Right cardiac atrium (tissue), 5 donors: ENCODE measurements around the gene COP1. TPM values are rescaled to one million over a fixed set of nuclear protein-coding genes. Genes with fewer than 3 reads are reported as not detected.
"Not testable (repeated sequence)": the region's sequence is repeated elsewhere in the genome, so short reads cannot be mapped to it uniquely, and the experiment has no call there.

ENCODE experiments used
- ATAC-seq, 2 donors: fragments of 200-7000 bp; cut with Tn5 transposase; one replicate each; pipeline versions ENCODE4 v1.8.0 to v1.9.1; 2020; ENCODE audit warnings: moderate library complexity in 2 of 2, mild to moderate bottlenecking in 1 of 2
- DNase-seq, 3 donors: peaks; one replicate each; pipeline ENCODE4 v3.0.0-alpha.2; 2020
- H3K27ac ChIP-seq: one replicate; pipeline ENCODE4 v1.5.1; 2013; ENCODE audit warnings: mild to moderate bottlenecking, low read length, control low read depth, moderate library complexity
- H3K27me3 ChIP-seq: one replicate; pipeline ENCODE4 v1.6.1; 2013; ENCODE audit not compliant: control insufficient read depth, insufficient read depth
- H3K4me1 ChIP-seq: one replicate; pipeline ENCODE4 v1.6.1; 2013; ENCODE audit warnings: low read length; ENCODE audit not compliant: control insufficient read depth, insufficient read depth
- H3K4me3 ChIP-seq: one replicate; pipeline ENCODE4 v1.5.1; 2013; ENCODE audit warnings: low read length, control low read depth
- H3K9me3 ChIP-seq: one replicate; pipeline ENCODE4 v1.6.1; 2013; ENCODE audit warnings: low read length; ENCODE audit not compliant: control insufficient read depth
- WGBS: extraction: QIAGEN DNeasy Blood & Tissue Kit; methylation state at CpG from one replicate; pipeline ENCODE4 v1.1.7; 2013; 5-methylcytosine and 5-hydroxymethylcytosine counted together
- intact Hi-C, 4 donors: fragments of 100-400 bp; cut with DNase I; formaldehyde crosslinking; loops; one replicate each; pipeline versions ENCODE4 v1.11.0 to v1.14.0; 2022 to 2023
- polyA plus RNA-seq: library from polyadenylated mRNA; stranded (reverse); fragments of 200-250 nt; gene quantifications from one replicate; pipeline ENCODE4 v1.2.3, GENCODE V29; 2013
- total RNA-seq, 4 donors: library from RNA; stranded (reverse); fragmentation: NEBNext Ultra II Directional; extraction: Animal tissue kit (Norgen Biotek cat#: 25700); gene quantifications; one replicate each; pipeline ENCODE4 v1.2.1, GENCODE V29; 2021
- donor health status: healthy with polysubstance abuse.
- donor health status: DM: no; HTN: yes; CAD: no.
- donor health status: DM: no; HTN: no; CAD: no.
- donor health status: DM: no; HTN: yes; CAD: no; lungs with severe emphysema.
- donor health status: DM: yes; HTN: yes; CAD: no.

Gene COP1
- total and polyA plus RNA-seq, 5 donors: 23.1 to 26.0 (median 23.3) TPM

DNA sequence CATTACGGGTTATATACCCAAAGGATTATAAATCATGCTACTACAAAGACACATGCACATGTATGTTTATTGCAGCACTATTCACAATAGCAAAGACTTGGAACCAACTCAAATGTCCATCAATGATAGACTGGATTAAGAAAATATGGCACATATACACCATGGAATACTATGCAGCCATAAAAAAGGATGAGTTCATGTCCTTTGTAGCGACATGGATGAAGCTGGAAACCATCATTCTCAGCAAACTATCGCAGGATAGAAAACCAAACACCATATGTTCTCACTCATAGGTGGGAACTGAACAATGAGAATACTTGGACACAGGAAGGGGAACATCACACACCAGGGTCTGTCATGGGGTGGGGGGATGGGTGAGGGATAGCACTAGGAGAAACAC, 119.3 kb downstream of the COP1 start:
- H3K4me3 ChIP-seq, H3K4me1 ChIP-seq, intact Hi-C loops, H3K27ac ChIP-seq, H3K9me3 ChIP-seq, ATAC-seq, H3K27me3 ChIP-seq, DNase-seq: not testable (repeated sequence)
- 98% methylated on average over 3 of the region's 3 CpGs for WGBS

DNA sequence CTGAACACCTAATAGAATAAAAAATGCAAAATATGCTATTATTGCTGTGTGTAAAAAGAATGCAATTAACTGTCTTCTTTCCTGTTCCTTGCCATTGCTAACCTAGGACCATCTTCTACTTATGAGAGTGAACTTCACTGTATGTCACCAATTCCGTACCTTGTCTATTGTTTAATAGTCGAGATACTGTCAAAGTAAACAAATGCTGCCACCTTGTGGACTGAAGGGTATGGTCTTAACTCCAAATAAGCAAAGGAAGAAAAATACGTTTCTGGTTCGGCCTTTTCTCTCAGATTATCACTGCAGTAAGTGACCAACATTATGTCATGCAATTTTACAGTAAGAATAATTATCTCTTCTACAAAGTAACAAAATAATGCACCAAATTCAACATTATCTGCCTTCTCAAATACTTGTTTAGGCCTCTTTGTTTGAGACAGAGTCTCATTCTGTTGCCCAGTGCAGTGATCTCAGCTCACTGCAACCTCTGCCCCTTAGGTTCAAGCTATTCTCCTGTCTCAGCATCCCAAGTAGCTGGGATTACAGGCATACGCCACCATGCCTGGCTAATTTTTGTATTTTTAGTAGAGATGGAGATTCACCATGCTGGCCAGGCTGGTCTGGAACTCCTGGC, 133.4 kb downstream of the COP1 start:
- ATAC-seq: peak; percentile 54 to 76
- intact Hi-C loops: loop anchor here in 2 of 4 donors (10.0 kb wide), 1 partner anchor 699 kb away; no protein-coding TSS in a partner anchor
- no peak overlapping the region for H3K27ac ChIP-seq
- no peaks in the 10 kb centered on the region for H3K4me1 ChIP-seq
- no peak for DNase-seq
- H3K27me3 ChIP-seq: no peaks in the 10 kb centered on the region
- H3K9me3 ChIP-seq: no peaks in the 10 kb centered on the region
- no peak overlapping the region for H3K4me3 ChIP-seq
- WGBS: 26% methylated on average over 5 of the region's 5 CpGs

DNA sequence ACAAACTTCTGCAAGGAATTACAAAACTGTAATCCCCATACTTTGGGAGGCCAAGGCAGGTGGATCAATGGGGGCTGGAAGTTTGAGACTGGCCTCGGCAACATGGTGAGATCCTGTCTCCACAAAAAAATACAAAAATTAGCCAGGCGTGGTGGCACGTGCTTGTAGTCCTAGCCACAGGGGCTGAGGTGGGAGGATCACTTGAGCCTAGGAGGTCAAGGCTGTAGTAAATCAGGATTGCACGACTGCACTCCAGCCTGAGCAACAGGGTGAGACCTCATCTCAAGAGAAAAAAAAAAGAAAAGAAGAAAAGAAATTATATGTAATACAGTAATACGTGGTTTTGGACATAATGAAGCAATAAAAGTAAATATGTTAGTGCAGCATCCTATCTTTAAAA, 138.2 kb downstream of the COP1 start:
- no peaks in the 10 kb centered on the region for H3K27me3 ChIP-seq
- intact Hi-C loops: no loop called here
- 94% methylated on average over 5 of the region's 5 CpGs for WGBS
- H3K27ac ChIP-seq: no peak overlapping the region
- DNase-seq (no peak), ATAC-seq (no peak)
- no peaks in the 10 kb centered on the region for H3K9me3 ChIP-seq
- no peaks in the 10 kb centered on the region for H3K4me1 ChIP-seq
- no peak overlapping the region for H3K4me3 ChIP-seq

DNA sequence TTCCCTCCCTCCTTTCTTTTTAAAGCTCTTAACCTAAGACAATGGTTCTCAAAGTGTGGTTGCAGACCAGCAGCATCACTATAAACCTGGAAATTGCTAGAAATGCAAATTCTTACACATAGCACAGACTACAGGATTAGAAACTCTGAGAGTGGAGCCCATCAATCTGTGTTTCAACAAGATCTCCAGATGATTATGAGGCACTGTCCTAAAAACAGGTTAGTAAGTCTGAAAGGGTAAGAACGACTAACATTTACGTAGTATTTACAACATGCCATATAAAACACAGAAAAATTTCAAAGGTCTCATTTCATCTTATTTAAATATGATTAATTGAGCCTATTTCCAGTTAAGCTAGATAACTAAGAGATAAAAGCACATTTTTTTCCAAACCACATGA, 138.8 kb downstream of the COP1 start:
- H3K9me3 ChIP-seq: no peaks in the 10 kb centered on the region
- no peak for DNase-seq
- no peak for ATAC-seq
- H3K27me3 ChIP-seq: no peaks in the 10 kb centered on the region
- intact Hi-C loops: no loop called here
- 91% methylated on average over 2 of the region's 2 CpGs for WGBS
- no peak overlapping the region for H3K4me3 ChIP-seq
- no peaks in the 10 kb centered on the region for H3K4me1 ChIP-seq
- H3K27ac ChIP-seq: no peak overlapping the region

DNA sequence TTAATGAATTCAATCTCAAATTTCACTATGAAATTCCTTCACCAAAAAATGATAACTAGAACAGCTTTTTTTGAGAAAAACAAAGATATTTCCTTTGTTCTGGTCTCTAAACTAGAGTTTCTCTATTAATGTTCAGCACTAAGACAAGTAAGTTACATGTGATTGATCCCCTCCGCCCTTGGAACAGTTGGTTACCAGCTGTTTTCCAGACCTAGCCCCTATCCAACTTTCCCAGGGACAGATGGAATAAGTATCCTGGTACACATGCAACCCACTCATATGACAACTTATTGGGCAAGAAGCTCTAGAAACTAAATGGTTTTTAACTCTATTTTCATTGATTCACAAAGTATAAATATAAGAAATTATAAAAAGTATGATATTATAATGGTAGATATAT, 140.4 kb downstream of the COP1 start:
- ATAC-seq (no peak), DNase-seq (no peak)
- Histone ChIP-seq H3K4me3 (no peak overlapping the region), H3K27ac (no peak overlapping the region), H3K9me3 (no peaks in the 10 kb centered on the region), H3K27me3 (no peaks in the 10 kb centered on the region), H3K4me1 (no peaks in the 10 kb centered on the region)
- intact Hi-C loops: no loop called here
- 94% methylated on average over 1 of the region's 1 CpG for WGBS

DNA sequence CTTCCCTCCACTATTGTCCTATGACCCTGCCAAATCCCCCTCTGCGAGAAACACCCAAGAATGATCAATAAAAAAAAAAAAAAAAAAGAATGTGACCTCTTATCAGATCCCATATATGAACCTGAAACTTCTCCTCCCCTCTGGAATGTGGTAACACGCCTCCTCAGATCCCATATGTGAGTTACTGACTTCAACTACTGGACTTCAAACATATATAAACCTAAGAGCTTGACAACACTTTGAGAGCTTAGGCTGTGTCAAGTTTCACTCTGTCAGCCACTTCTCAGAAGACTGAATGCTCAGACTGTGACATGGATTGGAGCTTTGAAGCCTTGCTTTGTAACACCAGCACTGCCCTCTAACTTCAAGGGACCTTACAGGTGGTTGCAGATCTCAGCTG, 148.4 kb downstream of the COP1 start:
- Histone ChIP-seq H3K27ac (no peak overlapping the region), H3K4me1 (no peaks in the 10 kb centered on the region), H3K27me3 (no peaks in the 10 kb centered on the region), H3K9me3 (no peaks in the 10 kb centered on the region), H3K4me3 (no peak overlapping the region)
- intact Hi-C loops: no loop called here
- DNase-seq (no peak), ATAC-seq (no peak)
- 64% methylated on average over 2 of the region's 2 CpGs for WGBS

DNA sequence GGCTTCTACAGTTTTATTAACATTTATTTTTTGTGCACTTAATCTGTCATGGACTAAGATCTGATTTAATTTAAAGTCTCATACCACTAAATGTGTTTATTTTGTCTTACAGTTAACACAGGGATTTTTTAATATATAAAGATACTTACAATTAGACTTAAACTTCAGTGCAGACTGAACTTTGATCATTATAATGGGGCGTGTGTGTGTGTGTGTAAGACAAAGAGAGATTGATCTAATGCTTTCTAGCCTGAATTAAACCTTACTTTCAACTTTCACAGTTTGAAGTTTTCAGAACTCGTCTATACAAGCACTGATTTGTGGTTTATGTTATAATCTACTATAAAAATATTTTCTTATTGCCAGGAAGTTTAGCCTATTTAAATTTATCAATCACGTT, 150.8 kb downstream of the COP1 start:
- Histone ChIP-seq H3K27me3 (no peaks in the 10 kb centered on the region), H3K4me1 (no peaks in the 10 kb centered on the region), H3K27ac (no peak overlapping the region), H3K4me3 (no peak overlapping the region), H3K9me3 (no peaks in the 10 kb centered on the region)
- intact Hi-C loops: no loop called here
- 89% methylated on average over 3 of the region's 3 CpGs for WGBS
- no peak for ATAC-seq
- no peak for DNase-seq

DNA sequence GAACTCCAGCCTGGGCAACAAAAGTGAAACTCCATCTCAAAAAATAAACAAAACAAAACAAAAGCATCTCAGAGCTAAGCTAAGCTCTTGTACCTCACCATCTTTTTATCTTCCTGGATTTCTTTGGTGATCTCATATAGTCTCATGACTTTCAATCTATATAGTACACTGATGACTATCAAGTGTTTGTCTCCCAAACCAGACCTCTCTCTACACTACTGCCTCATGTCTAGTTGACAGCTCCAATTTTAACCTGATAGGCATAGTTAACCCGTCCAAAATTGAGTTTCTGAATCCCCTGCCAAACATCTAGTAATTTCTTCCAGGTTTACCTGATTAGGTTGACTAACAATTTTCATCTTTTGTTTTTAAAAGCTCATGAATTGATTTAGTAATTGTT, 151.7 kb downstream of the COP1 start:
- no peaks in the 10 kb centered on the region for H3K4me1 ChIP-seq
- no peak overlapping the region for H3K27ac ChIP-seq
- no peaks in the 10 kb centered on the region for H3K9me3 ChIP-seq
- ATAC-seq (no peak), DNase-seq (no peak)
- intact Hi-C loops: no loop called here
- no peak overlapping the region for H3K4me3 ChIP-seq
- H3K27me3 ChIP-seq: no peaks in the 10 kb centered on the region
- WGBS: 78% methylated on average over 1 of the region's 1 CpG

DNA sequence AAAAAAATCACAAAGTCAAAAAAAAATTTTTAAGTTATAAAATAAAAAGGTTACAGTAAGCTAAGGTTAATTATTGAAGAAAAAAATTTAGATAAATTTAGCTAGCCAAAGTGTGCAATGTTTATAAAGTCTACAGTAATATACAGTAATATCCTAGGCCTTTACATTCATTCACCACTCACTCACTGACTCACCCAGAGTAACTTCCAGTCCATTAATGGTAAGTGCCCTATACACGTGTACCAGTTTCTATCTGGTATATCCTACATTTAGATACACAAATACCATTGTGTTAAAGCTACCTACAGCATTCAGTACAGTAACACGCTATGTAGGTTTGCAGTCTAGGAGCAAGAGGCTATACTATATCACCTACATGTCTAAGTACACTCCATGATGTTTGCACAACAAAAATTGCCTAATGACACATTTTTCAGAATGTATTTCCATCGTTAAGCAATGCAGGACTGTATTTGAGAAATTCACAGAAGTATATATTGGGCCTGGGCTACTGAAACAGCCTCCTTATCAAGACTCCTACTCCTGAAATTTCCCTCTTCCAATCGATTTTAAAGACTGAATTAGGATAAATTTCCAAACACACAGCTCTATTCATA, 155.1 kb downstream of the COP1 start:
- Histone ChIP-seq H3K9me3 (no peaks in the 10 kb centered on the region), H3K4me1 (no peaks in the 10 kb centered on the region), H3K27me3 (no peaks in the 10 kb centered on the region), H3K4me3 (no peak overlapping the region), H3K27ac (no peak overlapping the region)
- ATAC-seq (no peak), DNase-seq (no peak)
- intact Hi-C loops: no loop called here
- WGBS: 82% methylated on average over 4 of the region's 4 CpGs

DNA sequence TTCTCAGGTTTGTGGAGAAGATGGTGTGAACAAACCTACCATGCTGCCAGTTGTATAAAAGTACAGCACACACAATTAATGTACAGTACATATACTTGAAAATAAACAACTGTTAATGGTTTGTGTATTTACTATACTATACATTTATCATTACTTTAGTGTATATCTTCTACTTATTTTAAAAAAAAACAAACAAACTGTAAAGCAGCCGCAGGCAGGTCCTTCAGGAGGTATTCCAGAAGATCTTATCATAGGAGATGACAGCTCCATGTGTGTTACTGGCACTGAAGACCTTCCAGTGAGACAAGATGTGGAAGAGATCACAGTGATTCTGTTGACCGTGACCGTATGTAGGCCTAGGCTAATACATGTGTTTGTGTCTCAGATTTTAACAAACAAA, 155.7 kb downstream of the COP1 start:
- no peaks in the 10 kb centered on the region for H3K4me1 ChIP-seq
- WGBS: 76% methylated on average over 3 of the region's 3 CpGs
- no peak overlapping the region for H3K4me3 ChIP-seq
- no peak overlapping the region for H3K27ac ChIP-seq
- H3K9me3 ChIP-seq: no peaks in the 10 kb centered on the region
- ATAC-seq (no peak), DNase-seq (no peak)
- no peaks in the 10 kb centered on the region for H3K27me3 ChIP-seq
- intact Hi-C loops: no loop called here

DNA sequence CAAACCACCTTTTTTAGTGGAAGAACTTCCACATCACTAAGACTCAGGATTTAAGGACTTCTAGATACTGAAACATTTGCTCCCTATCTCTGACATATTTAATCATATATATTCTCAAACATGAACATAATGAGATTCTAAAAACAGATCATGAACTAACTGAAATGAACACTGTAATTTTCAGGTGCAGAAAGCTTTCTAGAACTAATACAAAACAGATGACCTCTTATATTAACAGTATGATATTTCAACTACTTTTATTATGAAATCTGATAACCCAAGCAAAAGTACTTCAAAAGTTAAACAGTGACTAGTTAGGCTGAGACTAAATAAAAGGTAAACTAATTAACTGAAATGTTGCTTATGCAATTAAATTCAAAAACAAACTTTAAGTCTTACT, 157.5 kb downstream of the COP1 start:
- Histone ChIP-seq H3K4me3 (no peak overlapping the region), H3K9me3 (no peaks in the 10 kb centered on the region), H3K27ac (no peak overlapping the region), H3K4me1 (no peaks in the 10 kb centered on the region), H3K27me3 (no peaks in the 10 kb centered on the region)
- intact Hi-C loops: no loop called here
- no peak for ATAC-seq
- no peak for DNase-seq

DNA sequence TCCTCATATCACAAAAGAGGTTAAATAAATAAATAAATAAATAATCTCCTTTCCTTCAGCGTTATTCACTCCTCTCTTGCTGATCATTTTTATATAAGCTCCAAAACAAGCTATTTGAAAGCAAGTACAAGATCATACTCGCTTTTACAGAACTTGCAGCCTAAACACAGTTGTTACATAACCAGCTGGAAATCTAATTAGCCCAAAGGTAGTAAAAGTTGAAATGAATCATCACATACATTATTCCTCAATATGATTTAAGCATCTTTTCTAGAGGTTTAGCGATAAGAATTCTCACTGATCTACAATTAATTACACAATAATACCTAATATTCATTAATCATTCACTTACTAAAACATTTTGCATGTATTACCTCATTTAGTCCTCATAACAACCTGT, 160.2 kb downstream of the COP1 start:
- WGBS: 96% methylated on average over 3 of the region's 3 CpGs
- no peak overlapping the region for H3K27ac ChIP-seq
- H3K9me3 ChIP-seq: no peaks in the 10 kb centered on the region
- ATAC-seq (no peak), DNase-seq (no peak)
- intact Hi-C loops: no loop called here
- H3K4me1 ChIP-seq: no peaks in the 10 kb centered on the region
- H3K27me3 ChIP-seq: no peaks in the 10 kb centered on the region
- H3K4me3 ChIP-seq: no peak overlapping the region
